K562 (cell line): Measurements from ENCODE around the gene MRPL9. TPM values are rescaled to one million over a fixed set of nuclear protein-coding genes. Genes with fewer than 3 reads are reported as not detected.

Experiments used
- ADNP ChIP-seq: fragments of 200-800 bp; sonication (Bioruptor generic); IDR thresholded peaks from 2 replicates; pipeline ENCODE4 v1.6.1; 2016; ENCODE audit warnings: missing genetic modification characterization, missing compliant biosample characterization
- BHLHE40 ChIP-seq: IDR thresholded peaks from 2 replicates; pipeline ENCODE4 v1.6.1; 2011; ENCODE audit warnings: low read length, improper control_type of control experiment
- BRF1 ChIP-seq: IDR thresholded peaks from 3 replicates; pipeline ENCODE4 v1.6.1; 2011; ENCODE audit warnings: borderline replicate concordance, mild to moderate bottlenecking; ENCODE audit not compliant: insufficient read length; ENCODE audit errors: extremely low read depth
- CBFA2T3 ChIP-seq: fragments of 450-650 bp; IDR thresholded peaks from 2 replicates; pipeline ENCODE4 v1.6.1; 2017
- CBX3 ChIP-seq, 2 experiments: IDR thresholded peaks; 1 replicate in 1 of 2; 2 replicates in 1 of 2; pipeline ENCODE4 v1.6.1; 2012; ENCODE audit warnings: inconsistent platforms in 2 of 2, low read length in 2 of 2, borderline replicate concordance in 1 of 2, control low read depth in 1 of 2
- ETV6 ChIP-seq, 3 experiments: fragments of 150-350 bp in 1 of 3; sonication (generic) in 1 of 3; formaldehyde crosslinking in 1 of 3; IDR thresholded peaks; 2 replicates each; pipeline versions ENCODE4 v1.6.1 to v1.8.0; 2014 to 2022; ENCODE audit warnings: borderline replicate concordance in 2 of 3, low read depth in 2 of 3, antibody characterized with exemption in 1 of 3, low read length in 1 of 3, mild to moderate bottlenecking in 1 of 3, missing genetic modification reagents in 1 of 3
- FOXA3 ChIP-seq, 2 experiments: fragments of 450-650 bp in 1 of 2; sonication (generic) in 1 of 2; formaldehyde crosslinking; IDR thresholded peaks in 1 of 2; conservative IDR thresholded peaks in 1 of 2; 2 replicates each; pipeline versions ENCODE4 v1.4.0 to v1.8.0; 2020 to 2022; ENCODE audit warnings: mild to moderate bottlenecking in 2 of 2, missing genetic modification reagents in 1 of 2
- FOXP1 ChIP-seq: sonication (generic); formaldehyde crosslinking; IDR thresholded peaks from 2 replicates; pipeline ENCODE4 v1.8.0; 2022; ENCODE audit warnings: mild to moderate bottlenecking, missing genetic modification reagents
- HCFC1 ChIP-seq: IDR thresholded peaks from 2 replicates; pipeline ENCODE4 v1.6.1; 2012; ENCODE audit warnings: low read depth, low read length, improper control_type of control experiment
- HDAC2 ChIP-seq: fragments of 450-650 bp; IDR thresholded peaks from 2 replicates; pipeline ENCODE4 v1.6.1; 2016; ENCODE audit warnings: mild to moderate bottlenecking
- MBD2 ChIP-seq: sonication (generic); IDR thresholded peaks from 2 replicates; pipeline ENCODE4 v1.6.1; 2016; ENCODE audit warnings: low read depth, borderline replicate concordance
- MCM3 ChIP-seq: fragments of 450-650 bp; IDR thresholded peaks from 2 replicates; pipeline ENCODE4 v1.6.1; 2016
- MTA1 ChIP-seq: fragments of 450-650 bp; IDR thresholded peaks from 2 replicates; pipeline ENCODE4 v1.6.1; 2017; ENCODE audit warnings: borderline replicate concordance
- POLR2A ChIP-seq: fragments of 450-650 bp; conservative IDR thresholded peaks from 2 replicates; pipeline ENCODE4 v1.6.1; 2016
- TARDBP ChIP-seq: fragments of 450-650 bp; IDR thresholded peaks from 2 replicates; pipeline ENCODE4 v1.6.1; 2016
- ZNF12 ChIP-seq: sonication (generic); formaldehyde crosslinking; IDR thresholded peaks from 2 replicates; pipeline ENCODE4 v1.4.0; 2020; ENCODE audit warnings: mild to moderate bottlenecking, missing genetic modification reagents
- ZSCAN29 ChIP-seq: fragments of 450-650 bp; IDR thresholded peaks from 2 replicates; pipeline ENCODE4 v1.6.1; 2017
- polyA plus RNA-seq, 8 experiments: library from polyadenylated mRNA; depleted of rRNA in 4 of 8; stranded (reverse) in 5 of 8; unstranded in 3 of 8; fragments of >200 nt; fragmentation: Nextera tagmentation in 2 of 8; fragmentation: Illumina TruSeq in 1 of 8; extraction: Ambion mirVana in 2 of 8; extraction: Trizol in 1 of 8; gene quantifications; 2 replicates each; pipeline versions ENCODE4 v1.2.1 to v1.2.3, GENCODE V29; 2011 to 2014; ENCODE audit warnings: inconsistent platforms in 1 of 8, missing spikeins in 1 of 8
- total RNA-seq, 7 experiments: library from RNA; depleted of rRNA in 6 of 7; stranded (reverse); fragments of >200 nt in 6 of 7; fragmentation: Illumina TruSeq in 2 of 7; extraction: Trizol in 2 of 7; gene quantifications; 2 replicates each; pipeline versions ENCODE4 v1.2.1 to v1.2.3, GENCODE V29; 2011 to 2021; ENCODE audit warnings: low replicate concordance in 1 of 7
- TF ChIP-seq, protein P1 (sequence below): fragments of 250-450 bp; sonication (Bioruptor Pico); IDR thresholded peaks from 2 replicates; pipeline ENCODE4 v1.5.1; 2021; ENCODE audit warnings: mild to moderate bottlenecking
- TF ChIP-seq, protein P2 (sequence below): fragments of 250-450 bp; sonication (Bioruptor Pico); IDR thresholded peaks from 2 replicates; pipeline ENCODE4 v1.4.0; 2020
- TF ChIP-seq, protein P3 (sequence below): fragments of 250-450 bp; sonication (Bioruptor Pico); IDR thresholded peaks from 2 replicates; pipeline ENCODE4 v1.5.0; 2021
- TF ChIP-seq, protein P4 (sequence below): fragments of 250-450 bp; sonication (Bioruptor Pico); IDR thresholded peaks from 2 replicates; pipeline ENCODE4 v1.5.0; 2021
- TF ChIP-seq, protein P5 (sequence below), 2 experiments: fragments of 250-450 bp in 1 of 2; fragments of 450-650 bp in 1 of 2; sonication (Bioruptor Pico) in 1 of 2; IDR thresholded peaks; 2 replicates each; pipeline versions ENCODE4 v1.6.1 to v1.8.0; 2016 to 2021; ENCODE audit warnings: mild to moderate bottlenecking in 2 of 2, moderate library complexity in 2 of 2, missing compliant biosample characterization in 1 of 2, missing genetic modification characterization in 1 of 2

The MRPL9 gene
- total and polyA plus RNA-seq, 9 of the 15 experiments (the other 6 are each of a cell fraction or from before 2014, with no cell fraction given), result 38.0 to 162 (median 111) TPM

DNA sequence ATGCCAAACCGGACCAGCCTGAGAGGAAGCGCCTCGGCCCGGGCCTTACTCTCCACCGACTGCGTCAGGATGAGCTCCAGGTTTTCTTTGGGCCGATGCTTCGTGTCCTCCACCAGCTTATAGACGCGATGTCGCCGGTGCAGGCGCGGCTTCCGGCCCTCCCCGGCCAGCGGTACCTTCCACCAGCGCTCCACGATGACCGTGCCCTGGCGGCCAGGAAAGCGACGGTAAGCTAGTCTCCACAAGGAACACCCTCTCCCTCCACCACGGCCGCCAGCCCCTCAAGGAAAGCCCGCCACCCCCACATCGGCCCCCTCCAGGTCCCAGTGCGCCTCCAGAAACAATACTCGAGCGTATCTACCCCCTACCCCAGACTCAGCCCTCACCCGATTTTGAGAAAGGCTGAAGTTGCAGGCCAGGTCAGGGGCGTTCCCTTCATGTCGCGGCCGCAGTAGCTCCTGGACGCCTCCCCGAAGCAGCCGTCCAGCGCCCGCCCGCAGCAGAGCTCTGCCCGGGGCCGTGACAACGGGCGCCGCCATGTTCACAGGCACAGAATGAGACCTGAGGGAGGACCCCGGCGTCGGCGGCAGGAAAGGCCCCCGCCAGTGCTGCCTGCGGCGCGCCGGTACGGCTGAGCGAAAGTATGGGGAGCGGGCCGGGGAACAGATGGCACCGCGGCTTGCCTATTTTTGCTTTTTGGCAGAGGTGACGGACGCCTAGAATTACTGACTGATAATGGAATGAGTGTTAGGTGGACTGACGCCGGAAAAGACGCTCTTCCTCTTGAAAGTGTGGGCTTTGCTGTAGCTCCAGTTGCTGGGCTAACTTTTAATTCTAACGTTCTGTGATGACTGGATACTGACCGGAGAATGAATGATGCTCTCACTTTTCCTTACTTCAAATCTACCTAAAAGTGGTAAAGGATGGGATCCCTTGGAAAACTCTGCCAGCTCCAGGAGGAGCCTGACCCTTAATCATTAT lies at the start of gene MRPL9 (continued):
- TF ChIP-seq, protein P1, sequence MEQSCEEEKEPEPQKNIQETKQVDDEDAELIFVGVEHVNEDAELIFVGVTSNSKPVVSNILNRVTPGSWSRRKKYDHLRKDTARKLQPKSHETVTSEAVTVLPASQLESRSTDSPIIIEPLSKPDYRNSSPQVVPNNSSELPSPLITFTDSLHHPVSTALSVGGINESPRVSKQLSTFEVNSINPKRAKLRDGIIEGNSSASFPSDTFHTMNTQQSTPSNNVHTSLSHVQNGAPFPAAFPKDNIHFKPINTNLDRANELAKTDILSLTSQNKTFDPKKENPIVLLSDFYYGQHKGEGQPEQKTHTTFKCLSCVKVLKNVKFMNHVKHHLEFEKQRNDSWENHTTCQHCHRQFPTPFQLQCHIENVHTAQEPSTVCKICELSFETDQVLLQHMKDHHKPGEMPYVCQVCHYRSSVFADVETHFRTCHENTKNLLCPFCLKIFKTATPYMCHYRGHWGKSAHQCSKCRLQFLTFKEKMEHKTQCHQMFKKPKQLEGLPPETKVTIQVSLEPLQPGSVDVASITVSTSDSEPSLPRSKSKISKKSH, result no peak
- TF ChIP-seq ETV6 (IDR thresholded peaks at IDR 0.05; ENCODE audit: borderline replicate concordance in 1 of 2, low read depth in 2 of 2, low read length in 1 of 2), result no peak
- TF ChIP-seq ETV6 (CRISPR knock-in tag; IDR thresholded peaks at IDR 0.05; ENCODE audit: borderline replicate concordance), result peak; percentile 55; the same call in 1 of the 2 replicates
- TF ChIP-seq CBX3 (IDR thresholded peaks at IDR 0.05; ENCODE audit: borderline replicate concordance in 1 of 2, low read length in 2 of 2), result no peak
- TF ChIP-seq, protein P2, sequence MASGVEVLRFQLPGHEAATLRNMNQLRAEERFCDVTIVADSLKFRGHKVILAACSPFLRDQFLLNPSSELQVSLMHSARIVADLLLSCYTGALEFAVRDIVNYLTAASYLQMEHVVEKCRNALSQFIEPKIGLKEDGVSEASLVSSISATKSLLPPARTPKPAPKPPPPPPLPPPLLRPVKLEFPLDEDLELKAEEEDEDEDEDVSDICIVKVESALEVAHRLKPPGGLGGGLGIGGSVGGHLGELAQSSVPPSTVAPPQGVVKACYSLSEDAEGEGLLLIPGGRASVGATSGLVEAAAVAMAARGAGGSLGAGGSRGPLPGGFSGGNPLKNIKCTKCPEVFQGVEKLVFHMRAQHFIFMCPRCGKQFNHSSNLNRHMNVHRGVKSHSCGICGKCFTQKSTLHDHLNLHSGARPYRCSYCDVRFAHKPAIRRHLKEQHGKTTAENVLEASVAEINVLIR (CRISPR knock-in tag), result no peak; the same call in 1 of the 2 replicates
- peak; percentile 74 for TF ChIP-seq MBD2
- peak; percentile 38; the same call in 1 of the 2 replicates for TF ChIP-seq HDAC2
- peak; percentile 85 for TF ChIP-seq HCFC1
- TF ChIP-seq, protein P3, sequence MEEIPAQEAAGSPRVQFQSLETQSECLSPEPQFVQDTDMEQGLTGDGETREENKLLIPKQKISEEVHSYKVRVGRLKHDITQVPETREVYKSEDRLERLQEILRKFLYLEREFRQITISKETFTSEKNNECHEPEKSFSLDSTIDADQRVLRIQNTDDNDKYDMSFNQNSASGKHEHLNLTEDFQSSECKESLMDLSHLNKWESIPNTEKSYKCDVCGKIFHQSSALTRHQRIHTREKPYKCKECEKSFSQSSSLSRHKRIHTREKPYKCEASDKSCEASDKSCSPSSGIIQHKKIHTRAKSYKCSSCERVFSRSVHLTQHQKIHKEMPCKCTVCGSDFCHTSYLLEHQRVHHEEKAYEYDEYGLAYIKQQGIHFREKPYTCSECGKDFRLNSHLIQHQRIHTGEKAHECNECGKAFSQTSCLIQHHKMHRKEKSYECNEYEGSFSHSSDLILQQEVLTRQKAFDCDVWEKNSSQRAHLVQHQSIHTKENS, result no peak
- TF ChIP-seq CBFA2T3, result no peak
- no peak for TF ChIP-seq ZSCAN29
- TF ChIP-seq, protein P4, sequence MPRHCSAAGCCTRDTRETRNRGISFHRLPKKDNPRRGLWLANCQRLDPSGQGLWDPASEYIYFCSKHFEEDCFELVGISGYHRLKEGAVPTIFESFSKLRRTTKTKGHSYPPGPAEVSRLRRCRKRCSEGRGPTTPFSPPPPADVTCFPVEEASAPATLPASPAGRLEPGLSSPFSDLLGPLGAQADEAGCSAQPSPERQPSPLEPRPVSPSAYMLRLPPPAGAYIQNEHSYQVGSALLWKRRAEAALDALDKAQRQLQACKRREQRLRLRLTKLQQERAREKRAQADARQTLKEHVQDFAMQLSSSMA (CRISPR knock-in tag), result 0 out of 2 replicates have a peak, but pooled peaks have one; percentile 18
- TF ChIP-seq BHLHE40, result no peak
- peak; percentile 87 for TF ChIP-seq POLR2A
- TF ChIP-seq, protein P5, sequence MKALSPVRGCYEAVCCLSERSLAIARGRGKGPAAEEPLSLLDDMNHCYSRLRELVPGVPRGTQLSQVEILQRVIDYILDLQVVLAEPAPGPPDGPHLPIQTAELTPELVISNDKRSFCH (CRISPR knock-in tag; IDR thresholded peaks at IDR 0.05), result no peak
- TF ChIP-seq, protein P5 (tag; IDR thresholded peaks at IDR 0.05), result peak; percentile 78
- 0 out of 2 replicates have a peak, but pooled peaks have one; percentile 59 for TF ChIP-seq TARDBP
- TF ChIP-seq FOXA3 (CRISPR knock-in tag; conservative IDR thresholded peaks at IDR 0.05 in 1 of 2, IDR thresholded peaks at IDR 0.05 in 1 of 2), result 0 out of 4 replicates have a peak, but pooled peaks of 1 of the 2 experiments have one; percentile 44
- no peak for TF ChIP-seq ADNP (tag)
- no peak for TF ChIP-seq MCM3
- 0 out of 2 replicates have a peak, but pooled peaks have one; percentile 39 for TF ChIP-seq FOXP1 (CRISPR knock-in tag)
- no peak for TF ChIP-seq BRF1
- TF ChIP-seq MTA1, result peak; percentile 98
- peak; percentile 61 for TF ChIP-seq ZNF12 (CRISPR knock-in tag)
